Astrocyte of the cerebellum (primary cell): ENCODE measurements around the gene LIPA.

ENCODE experiments used
- DNase-seq: peaks from one replicate; pipeline ENCODE4 v3.0.0-alpha.2; 2011; ENCODE audit warnings: low read depth
- H3K4me3 ChIP-seq: 2 replicates; pipeline ENCODE4 v1.5.1; 2011; ENCODE audit warnings: mild to moderate bottlenecking, low read depth, low read length, moderate library complexity
- CTCF ChIP-seq: IDR thresholded peaks from 2 replicates; pipeline ENCODE4 v1.5.1; 2012; ENCODE audit warnings: low read length, low read depth, moderate library complexity, mild to moderate bottlenecking; ENCODE audit errors: missing control alignments
- in situ Hi-C: cut with HindIII; loops from 2 replicates; pipeline ENCODE4 v1.10.0; 2017; ENCODE audit warnings: low sequenced_read_pairs

Gene LIPA

DNA sequence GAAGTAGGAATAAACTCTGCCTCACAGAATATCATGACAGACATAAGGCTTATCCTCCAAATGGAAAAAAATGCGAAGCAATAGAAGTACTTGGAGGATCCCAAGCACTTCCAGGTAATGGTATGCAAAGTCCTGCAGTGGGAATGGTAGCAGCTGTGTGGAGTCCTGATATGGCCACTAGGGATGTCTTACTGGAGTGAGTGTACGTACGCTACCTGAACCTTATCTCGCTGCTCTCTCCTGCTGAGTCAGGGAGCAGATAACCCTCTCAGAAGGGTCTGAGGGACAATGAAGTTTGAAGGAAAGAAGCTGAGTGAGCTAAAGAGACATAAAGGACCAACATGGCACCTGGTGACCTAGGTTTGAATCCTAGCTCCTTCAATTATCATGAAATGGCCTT, 86.7 kb downstream of the LIPA start:
- H3K4me3 ChIP-seq: no peak overlapping the region
- DNase-seq: no peak
- in situ Hi-C loops: no loop called here
- no peak for TF ChIP-seq CTCF

DNA sequence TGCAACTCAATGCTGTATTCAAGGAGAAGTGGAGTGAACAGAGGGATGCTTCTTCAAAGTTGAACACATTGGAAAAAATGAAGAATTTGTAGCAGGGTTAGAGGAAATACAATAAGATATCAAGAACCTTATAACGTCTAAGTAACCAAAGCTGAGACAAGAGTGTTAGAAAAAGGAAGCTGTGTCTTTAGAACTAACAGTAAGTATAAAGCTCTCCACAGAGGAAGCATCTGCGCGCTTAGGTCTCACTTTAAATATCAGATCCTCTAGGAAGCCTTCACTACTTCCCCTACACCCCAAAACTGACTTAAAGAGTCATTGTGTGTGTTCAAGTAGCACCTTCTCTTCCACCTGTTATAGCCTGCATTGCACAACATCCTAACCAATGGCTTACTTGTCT, 87.5 kb downstream of the LIPA start:
- no peak overlapping the region for H3K4me3 ChIP-seq
- DNase-seq: no peak
- in situ Hi-C loops: no loop called here
- no peak for TF ChIP-seq CTCF
